HepG2 (cell line): ENCODE measurements around the gene HHIPL1. TPM values are rescaled to one million over a fixed set of nuclear protein-coding genes. Genes with fewer than 3 reads are reported as not detected.
A peak's percentile ranks its signal among the peaks of the same experiment; 100 is the strongest.

Experiments used
- HNF4G ChIP-seq, 2 experiments: sonication (generic) in 1 of 2; formaldehyde crosslinking in 1 of 2; IDR thresholded peaks; 2 replicates each; pipeline versions ENCODE4 v1.4.0 to v1.6.1; 2011 to 2020; ENCODE audit warnings: borderline replicate concordance in 2 of 2, low read depth in 2 of 2, mild to moderate bottlenecking in 2 of 2, low read length in 1 of 2, missing genetic modification reagents in 1 of 2, moderate library complexity in 1 of 2
- IRF2 ChIP-seq: IDR thresholded peaks from 2 replicates; pipeline ENCODE4 v1.6.1; 2018; ENCODE audit warnings: missing genetic modification reagents, missing compliant biosample characterization
- KDM6A ChIP-seq: IDR thresholded peaks from 2 replicates; pipeline ENCODE4 v1.6.1; 2016; ENCODE audit warnings: low read depth
- NPAS2 ChIP-seq: sonication (generic); formaldehyde crosslinking; IDR thresholded peaks from 2 replicates; pipeline ENCODE4 v1.8.0; 2022; ENCODE audit warnings: mild to moderate bottlenecking, missing genetic modification reagents, borderline replicate concordance
- PRPF4 ChIP-seq: fragments of 200-400 bp; formaldehyde crosslinking; IDR thresholded peaks from 2 replicates; pipeline ENCODE4 v1.6.1; 2016; ENCODE audit warnings: low read length, low read depth; ENCODE audit not compliant: poor library complexity, severe bottlenecking
- TP53 ChIP-seq: sonication (generic); formaldehyde crosslinking; conservative IDR thresholded peaks from 2 replicates; pipeline ENCODE4 v1.4.0; 2020; ENCODE audit warnings: missing genetic modification reagents
- USF2 ChIP-seq, 2 experiments: sonication (generic) in 1 of 2; formaldehyde crosslinking in 1 of 2; IDR thresholded peaks; 2 replicates each; pipeline versions ENCODE4 v1.5.1 to v1.6.1; 2011 to 2020; ENCODE audit warnings: borderline replicate concordance in 1 of 2, low read depth in 1 of 2, low read length in 1 of 2, mild to moderate bottlenecking in 1 of 2, missing genetic modification reagents in 1 of 2, moderate library complexity in 1 of 2
- ZFAT ChIP-seq: sonication (generic); formaldehyde crosslinking; conservative IDR thresholded peaks from 2 replicates; pipeline ENCODE4 v1.8.1; 2023; ENCODE audit warnings: missing genetic modification reagents, inconsistent platforms
- ZFX ChIP-seq: sonication (generic); formaldehyde crosslinking; IDR thresholded peaks from 2 replicates; pipeline ENCODE4 v1.4.0; 2020; ENCODE audit warnings: mild to moderate bottlenecking, low read depth, missing genetic modification reagents, moderate library complexity
- ZNF276 ChIP-seq: sonication (generic); formaldehyde crosslinking; IDR thresholded peaks from 2 replicates; pipeline ENCODE4 v1.4.0; 2020; ENCODE audit warnings: mild to moderate bottlenecking, low read depth, missing genetic modification reagents
- ZNF570 ChIP-seq: sonication (generic); formaldehyde crosslinking; IDR thresholded peaks from 2 replicates; pipeline ENCODE4 v1.4.0; 2020; ENCODE audit warnings: mild to moderate bottlenecking, missing genetic modification reagents, borderline replicate concordance
- ZNF691 ChIP-seq: sonication (generic); formaldehyde crosslinking; IDR thresholded peaks from 2 replicates; pipeline ENCODE4 v1.4.0; 2020; ENCODE audit warnings: missing genetic modification reagents, low read depth, mild to moderate bottlenecking, borderline replicate concordance
- polyA plus RNA-seq, 8 experiments: library from polyadenylated mRNA; depleted of rRNA in 3 of 8; stranded (reverse) in 7 of 8; unstranded in 1 of 8; fragments of >200 nt; fragmentation: Illumina TruSeq in 4 of 8; extraction: Trizol in 4 of 8; gene quantifications; 2 replicates each; pipeline versions ENCODE4 v1.2.1 to v1.2.3, GENCODE V29; 2011 to 2016; ENCODE audit warnings: low read depth in 4 of 8, missing spikeins in 1 of 8, mixed read lengths in 1 of 8; ENCODE audit not compliant: insufficient read depth in 1 of 8
- total RNA-seq, 5 experiments: library from RNA; depleted of rRNA; stranded (reverse); fragments of >200 nt; fragmentation: Illumina TruSeq; extraction: Trizol; gene quantifications; 2 replicates each; pipeline ENCODE4 v1.2.3, GENCODE V29; 2016; ENCODE audit warnings: low read depth in 1 of 5
- TF ChIP-seq, protein P1 (sequence below): IDR thresholded peaks from 2 replicates; pipeline ENCODE4 v1.6.1; 2012; ENCODE audit warnings: low read length, improper control_type of control experiment
- TF ChIP-seq, protein P2 (sequence below): sonication (generic); formaldehyde crosslinking; IDR thresholded peaks from 2 replicates; pipeline ENCODE4 v1.9.0; 2021; ENCODE audit warnings: missing genetic modification reagents, mild to moderate bottlenecking, borderline replicate concordance

The HHIPL1 gene
- total and polyA plus RNA-seq, 2 of the 13 experiments (the other 11 are each of a cell fraction or from before 2014, with no cell fraction given) = not detected

DNA sequence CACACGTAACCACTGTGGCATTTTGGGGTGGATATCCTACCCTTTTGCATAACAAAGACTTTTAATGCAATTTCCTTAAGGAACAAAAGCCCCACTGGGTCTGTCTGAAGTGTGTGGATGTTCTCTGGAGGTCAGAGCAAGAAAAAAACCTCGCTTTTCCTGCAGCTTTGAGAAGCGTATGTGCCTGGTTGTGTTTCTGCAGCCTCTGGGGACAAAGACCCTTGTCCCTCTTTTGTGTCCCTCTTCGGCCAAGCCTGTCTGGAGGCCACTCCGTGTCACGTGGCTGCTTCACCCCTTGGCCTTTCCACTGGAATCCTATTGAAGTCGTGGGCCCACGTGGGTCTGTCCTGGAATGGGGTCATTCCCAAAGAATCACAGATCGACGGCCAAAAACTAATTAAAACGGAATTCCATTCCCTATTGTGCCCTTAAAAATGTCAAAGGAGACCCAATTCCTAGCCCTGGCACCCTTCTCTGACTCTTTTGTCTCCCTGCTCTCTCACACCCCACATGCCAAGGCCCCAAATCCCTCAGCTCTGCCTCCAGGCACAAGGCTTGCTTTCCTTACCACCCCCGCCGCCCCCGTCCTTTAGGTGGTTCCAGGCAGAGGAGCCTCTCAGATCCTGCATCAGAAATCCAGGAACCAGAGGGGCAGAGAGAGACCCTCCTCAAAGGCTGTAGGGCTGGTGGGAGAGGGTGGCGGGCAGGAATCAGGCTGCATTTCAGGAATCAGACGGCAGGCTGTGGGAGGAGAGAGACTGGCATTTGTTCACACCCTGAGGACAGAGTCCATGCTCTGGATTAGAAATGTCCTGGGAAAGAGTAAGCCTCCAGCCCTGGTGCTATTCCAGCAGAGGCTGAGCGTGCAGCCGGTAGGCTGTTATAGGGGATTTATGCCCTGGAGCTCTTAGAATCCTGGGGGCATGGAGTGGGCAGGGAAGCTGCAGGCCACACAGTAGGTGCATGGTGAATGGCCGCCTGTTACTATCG is 26.6 kb downstream of the HHIPL1 start (continued):
- TF ChIP-seq, protein P1, sequence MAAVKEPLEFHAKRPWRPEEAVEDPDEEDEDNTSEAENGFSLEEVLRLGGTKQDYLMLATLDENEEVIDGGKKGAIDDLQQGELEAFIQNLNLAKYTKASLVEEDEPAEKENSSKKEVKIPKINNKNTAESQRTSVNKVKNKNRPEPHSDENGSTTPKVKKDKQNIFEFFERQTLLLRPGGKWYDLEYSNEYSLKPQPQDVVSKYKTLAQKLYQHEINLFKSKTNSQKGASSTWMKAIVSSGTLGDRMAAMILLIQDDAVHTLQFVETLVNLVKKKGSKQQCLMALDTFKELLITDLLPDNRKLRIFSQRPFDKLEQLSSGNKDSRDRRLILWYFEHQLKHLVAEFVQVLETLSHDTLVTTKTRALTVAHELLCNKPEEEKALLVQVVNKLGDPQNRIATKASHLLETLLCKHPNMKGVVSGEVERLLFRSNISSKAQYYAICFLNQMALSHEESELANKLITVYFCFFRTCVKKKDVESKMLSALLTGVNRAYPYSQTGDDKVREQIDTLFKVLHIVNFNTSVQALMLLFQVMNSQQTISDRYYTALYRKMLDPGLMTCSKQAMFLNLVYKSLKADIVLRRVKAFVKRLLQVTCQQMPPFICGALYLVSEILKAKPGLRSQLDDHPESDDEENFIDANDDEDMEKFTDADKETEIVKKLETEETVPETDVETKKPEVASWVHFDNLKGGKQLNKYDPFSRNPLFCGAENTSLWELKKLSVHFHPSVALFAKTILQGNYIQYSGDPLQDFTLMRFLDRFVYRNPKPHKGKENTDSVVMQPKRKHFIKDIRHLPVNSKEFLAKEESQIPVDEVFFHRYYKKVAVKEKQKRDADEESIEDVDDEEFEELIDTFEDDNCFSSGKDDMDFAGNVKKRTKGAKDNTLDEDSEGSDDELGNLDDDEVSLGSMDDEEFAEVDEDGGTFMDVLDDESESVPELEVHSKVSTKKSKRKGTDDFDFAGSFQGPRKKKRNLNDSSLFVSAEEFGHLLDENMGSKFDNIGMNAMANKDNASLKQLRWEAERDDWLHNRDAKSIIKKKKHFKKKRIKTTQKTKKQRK = no peak
- TF ChIP-seq ZNF691 (CRISPR knock-in tag) (0 out of 2 replicates have a peak, but pooled peaks have one; percentile 21), IRF2 (CRISPR knock-in tag) (no peak), KDM6A (CRISPR knock-in tag) (no peak), PRPF4 (no peak), ZNF570 (CRISPR knock-in tag) (no peak), ZFAT (CRISPR knock-in tag) (no peak), USF2 (IDR thresholded peaks at IDR 0.05; ENCODE audit: low read depth, low read length) (peak; percentile 31; the same call in 1 of the 2 replicates), USF2 (CRISPR knock-in tag; IDR thresholded peaks at IDR 0.05; ENCODE audit: borderline replicate concordance) (peak; percentile 36; the same call in 1 of the 2 replicates), NPAS2 (CRISPR knock-in tag) (no peak), ZNF276 (CRISPR knock-in tag) (no peak), ZFX (peak; percentile 45; the same call in 1 of the 2 replicates), HNF4G (IDR thresholded peaks at IDR 0.05; ENCODE audit: borderline replicate concordance, low read depth, low read length) (peak; percentile 56), HNF4G (CRISPR knock-in tag; IDR thresholded peaks at IDR 0.05; ENCODE audit: borderline replicate concordance, low read depth) (no peak), TP53 (no peak)
- TF ChIP-seq, protein P2, sequence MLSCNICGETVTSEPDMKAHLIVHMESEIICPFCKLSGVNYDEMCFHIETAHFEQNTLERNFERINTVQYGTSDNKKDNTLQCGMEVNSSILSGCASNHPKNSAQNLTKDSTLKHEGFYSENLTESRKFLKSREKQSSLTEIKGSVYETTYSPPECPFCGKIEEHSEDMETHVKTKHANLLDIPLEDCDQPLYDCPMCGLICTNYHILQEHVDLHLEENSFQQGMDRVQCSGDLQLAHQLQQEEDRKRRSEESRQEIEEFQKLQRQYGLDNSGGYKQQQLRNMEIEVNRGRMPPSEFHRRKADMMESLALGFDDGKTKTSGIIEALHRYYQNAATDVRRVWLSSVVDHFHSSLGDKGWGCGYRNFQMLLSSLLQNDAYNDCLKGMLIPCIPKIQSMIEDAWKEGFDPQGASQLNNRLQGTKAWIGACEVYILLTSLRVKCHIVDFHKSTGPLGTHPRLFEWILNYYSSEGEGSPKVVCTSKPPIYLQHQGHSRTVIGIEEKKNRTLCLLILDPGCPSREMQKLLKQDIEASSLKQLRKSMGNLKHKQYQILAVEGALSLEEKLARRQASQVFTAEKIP (CRISPR knock-in tag) = no peak
